GM23338 (cell line): ENCODE data around the gene GPC6. TPM values are rescaled to one million over a fixed set of nuclear protein-coding genes. Genes with fewer than 3 reads are reported as not detected.

Source experiments
- ATAC-seq: fragments of 200-7000 bp; cut with Tn5 transposase; 3 replicates; pipeline ENCODE4 v1.9.1; 2020
- DNase-seq: peaks from one replicate; pipeline ENCODE4 v3.0.0-alpha.2; 2015; ENCODE audit warnings: low spot score
- H2AFZ ChIP-seq: fragments of 200-600 bp; sonication (generic); 2 replicates; pipeline ENCODE4 v1.8.0; 2016; ENCODE audit warnings: antibody characterized with exemption, mild to moderate bottlenecking, moderate library complexity
- H3F3A ChIP-seq: fragments of 200-600 bp; sonication (generic); replicated peaks from 2 replicates; pipeline ENCODE4 v1.8.0; 2017; ENCODE audit warnings: antibody characterized with exemption, mixed run types, low read depth
- H3K27ac ChIP-seq: fragments of 200-600 bp; sonication (generic); 2 replicates; pipeline ENCODE4 v1.6.1; 2016; ENCODE audit warnings: low read depth
- H3K27me3 ChIP-seq: fragments of 200-600 bp; sonication (generic); 2 replicates; pipeline ENCODE4 v1.8.0; 2016; ENCODE audit warnings: mild to moderate bottlenecking, mixed run types, moderate library complexity; ENCODE audit not compliant: insufficient read depth
- H3K36me3 ChIP-seq: fragments of 200-600 bp; sonication (generic); 2 replicates; pipeline ENCODE4 v1.8.0; 2016; ENCODE audit warnings: mild to moderate bottlenecking; ENCODE audit not compliant: insufficient read depth
- H3K4me1 ChIP-seq: fragments of 200-600 bp; sonication (generic); 2 replicates; pipeline ENCODE4 v1.8.0; 2016; ENCODE audit warnings: mild to moderate bottlenecking, moderate library complexity; ENCODE audit not compliant: insufficient read depth
- H3K4me2 ChIP-seq: fragments of 200-600 bp; sonication (generic); 2 replicates; pipeline ENCODE4 v1.7.1; 2017; ENCODE audit warnings: mixed run types
- H3K4me3 ChIP-seq: fragments of 200-600 bp; sonication (generic); 2 replicates; pipeline ENCODE4 v1.6.1; 2016; ENCODE audit warnings: mixed run types
- H3K79me2 ChIP-seq: fragments of 200-600 bp; sonication (generic); replicated peaks from 2 replicates; pipeline ENCODE4 v1.8.0; 2017; ENCODE audit warnings: mild to moderate bottlenecking; ENCODE audit not compliant: insufficient read depth
- H3K9me2 ChIP-seq: fragments of 200-600 bp; sonication (generic); 2 replicates; pipeline ENCODE4 v1.8.0; 2017; ENCODE audit not compliant: insufficient read depth
- H4K20me1 ChIP-seq: fragments of 200-600 bp; sonication (generic); replicated peaks from 2 replicates; pipeline ENCODE4 v1.8.0; 2017; ENCODE audit warnings: mild to moderate bottlenecking; ENCODE audit not compliant: insufficient read depth
- H3K27ac Mint-ChIP-seq: 2 replicates; pipeline ENCODE4 v1.8.0; 2020; ENCODE audit warnings: inconsistent platforms, mild to moderate bottlenecking, moderate library complexity, mixed read lengths
- H3K27me3 Mint-ChIP-seq: 3 replicates; pipeline ENCODE4 v1.8.0; 2022; ENCODE audit warnings: low read depth, mild to moderate bottlenecking, moderate library complexity, mixed read lengths, inconsistent platforms; ENCODE audit not compliant: insufficient read depth, poor library complexity
- H3K36me3 Mint-ChIP-seq: 3 replicates; pipeline ENCODE4 v1.8.0; 2021; ENCODE audit warnings: low read depth, mild to moderate bottlenecking, inconsistent platforms, moderate library complexity, mixed read lengths
- H3K4me1 Mint-ChIP-seq: 3 replicates; pipeline ENCODE4 v1.8.0; 2020; ENCODE audit warnings: mild to moderate bottlenecking, inconsistent platforms, mixed read lengths
- H3K4me3 Mint-ChIP-seq: 3 replicates; pipeline ENCODE4 v1.8.0; 2021; ENCODE audit warnings: moderate library complexity, mild to moderate bottlenecking, inconsistent platforms, mixed read lengths
- H3K9me3 Mint-ChIP-seq: 3 replicates; pipeline ENCODE4 v1.8.0; 2020; ENCODE audit warnings: moderate library complexity, mild to moderate bottlenecking, inconsistent platforms, mixed read lengths
- CREB1 ChIP-seq: fragments of 250-450 bp; sonication (Bioruptor Pico); IDR thresholded peaks from 2 replicates; pipeline ENCODE4 v1.5.0; 2020; ENCODE audit warnings: low read depth, mild to moderate bottlenecking, moderate library complexity
- EZH2phosphoT487 ChIP-seq: fragments of 200-600 bp; sonication (generic); IDR thresholded peaks from one replicate; pipeline ENCODE4 v1.8.1; 2018; ENCODE audit warnings: antibody characterized with exemption; ENCODE audit not compliant: unreplicated experiment
- JUNB ChIP-seq: IDR thresholded peaks from one replicate; pipeline ENCODE4 v1.6.1; 2016; ENCODE audit warnings: antibody characterized with exemption; ENCODE audit not compliant: unreplicated experiment
- NANOG ChIP-seq: IDR thresholded peaks from 2 replicates; pipeline ENCODE4 v1.6.1; 2016; ENCODE audit warnings: antibody characterized with exemption, borderline replicate concordance
- POLR2AphosphoS5 ChIP-seq: IDR thresholded peaks from 2 replicates; pipeline ENCODE4 v1.6.1; 2016; ENCODE audit warnings: antibody characterized with exemption, low read depth
- STAT1 ChIP-seq: IDR thresholded peaks from one replicate; pipeline ENCODE4 v1.6.1; 2016; ENCODE audit warnings: antibody characterized with exemption; ENCODE audit not compliant: unreplicated experiment
- ZNF114 ChIP-seq: fragments of 250-450 bp; sonication (Bioruptor Pico); IDR thresholded peaks from 2 replicates; pipeline ENCODE4 v1.5.0; 2020; ENCODE audit warnings: mild to moderate bottlenecking, moderate library complexity
- ZNF331 ChIP-seq: fragments of 250-450 bp; sonication (Bioruptor Pico); IDR thresholded peaks from 2 replicates; pipeline ENCODE4 v1.5.0; 2020; ENCODE audit warnings: low read depth, mild to moderate bottlenecking, moderate library complexity
- polyA plus RNA-seq: library from polyadenylated mRNA; unstranded; fragments of >200 nt; fragmentation: Nextera tagmentation; extraction: Ambion mirVana; gene quantifications from 2 replicates; pipeline ENCODE4 v1.2.1, GENCODE V29; 2016
- total RNA-seq: library from RNA; depleted of rRNA; stranded (reverse); fragments of >200 nt; shearing (Covaris generic); gene quantifications from 2 replicates; pipeline ENCODE4 v1.2.3, GENCODE V29; 2014
- TF ChIP-seq, protein P1 (sequence below): IDR thresholded peaks from 2 replicates; pipeline ENCODE4 v1.6.1; 2016; ENCODE audit warnings: antibody characterized with exemption
- TF ChIP-seq, protein P2 (sequence below): fragments of 250-450 bp; sonication (Bioruptor Pico); IDR thresholded peaks from 2 replicates; pipeline ENCODE4 v1.5.0; 2020; ENCODE audit warnings: mild to moderate bottlenecking, moderate library complexity
- TF ChIP-seq, protein P3 (sequence below): IDR thresholded peaks from one replicate; pipeline ENCODE4 v1.6.1; 2018; ENCODE audit warnings: antibody characterized with exemption; ENCODE audit not compliant: unreplicated experiment

The GPC6 gene
- total and polyA plus RNA-seq, 2 experiments from 2014 or later: 6.4 to 28.6 TPM

DNA sequence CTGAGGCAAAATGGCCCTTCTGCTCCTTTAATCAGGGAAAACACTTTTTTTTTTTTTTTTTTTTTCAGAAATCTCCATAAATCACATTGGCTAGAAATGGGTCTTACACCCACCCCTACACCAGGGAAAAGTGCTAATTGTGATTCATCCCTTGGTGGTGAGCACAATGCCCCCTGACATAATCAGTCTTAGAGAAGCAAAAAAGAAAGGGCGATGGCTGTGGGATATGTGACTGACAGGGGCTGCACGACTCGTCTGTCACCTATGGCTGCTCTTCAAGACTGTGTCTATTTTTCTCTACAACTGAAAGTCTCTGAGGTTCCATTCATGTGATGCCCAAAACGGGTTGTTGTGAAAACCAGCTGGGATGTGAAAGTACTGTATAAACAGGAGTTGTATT is 3.6 kb upstream of the GPC6 start:
- Histone ChIP-seq H3K4me1 (peaks cover 33% of the 10 kb centered on the region), H3K27ac (no peak overlapping the region), H3K79me2 (peaks cover 6% of the 10 kb centered on the region), H4K20me1 (no peaks in the 10 kb centered on the region), H2AFZ (no peak overlapping the region), H3K9me2 (no peaks in the 10 kb centered on the region), H3K4me3 (no peak overlapping the region), H3K27me3 (no peaks in the 10 kb centered on the region), H3K4me2 (no peak overlapping the region), H3K36me3 (no peaks in the 10 kb centered on the region), H3F3A (no peaks in the 10 kb centered on the region)
- no peak overlapping the region for H3K4me3 Mint-ChIP-seq
- no peak overlapping the region for H3K27ac Mint-ChIP-seq
- DNase-seq (no peak), ATAC-seq (no peak)
- TF ChIP-seq, protein P1, sequence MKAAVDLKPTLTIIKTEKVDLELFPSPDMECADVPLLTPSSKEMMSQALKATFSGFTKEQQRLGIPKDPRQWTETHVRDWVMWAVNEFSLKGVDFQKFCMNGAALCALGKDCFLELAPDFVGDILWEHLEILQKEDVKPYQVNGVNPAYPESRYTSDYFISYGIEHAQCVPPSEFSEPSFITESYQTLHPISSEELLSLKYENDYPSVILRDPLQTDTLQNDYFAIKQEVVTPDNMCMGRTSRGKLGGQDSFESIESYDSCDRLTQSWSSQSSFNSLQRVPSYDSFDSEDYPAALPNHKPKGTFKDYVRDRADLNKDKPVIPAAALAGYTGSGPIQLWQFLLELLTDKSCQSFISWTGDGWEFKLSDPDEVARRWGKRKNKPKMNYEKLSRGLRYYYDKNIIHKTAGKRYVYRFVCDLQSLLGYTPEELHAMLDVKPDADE: no peak
- TF ChIP-seq NANOG: no peak
- no peak for TF ChIP-seq ZNF331 (CRISPR knock-in tag)
- TF ChIP-seq EZH2phosphoT487: no peak
- no peak for TF ChIP-seq STAT1
- TF ChIP-seq, protein P2, sequence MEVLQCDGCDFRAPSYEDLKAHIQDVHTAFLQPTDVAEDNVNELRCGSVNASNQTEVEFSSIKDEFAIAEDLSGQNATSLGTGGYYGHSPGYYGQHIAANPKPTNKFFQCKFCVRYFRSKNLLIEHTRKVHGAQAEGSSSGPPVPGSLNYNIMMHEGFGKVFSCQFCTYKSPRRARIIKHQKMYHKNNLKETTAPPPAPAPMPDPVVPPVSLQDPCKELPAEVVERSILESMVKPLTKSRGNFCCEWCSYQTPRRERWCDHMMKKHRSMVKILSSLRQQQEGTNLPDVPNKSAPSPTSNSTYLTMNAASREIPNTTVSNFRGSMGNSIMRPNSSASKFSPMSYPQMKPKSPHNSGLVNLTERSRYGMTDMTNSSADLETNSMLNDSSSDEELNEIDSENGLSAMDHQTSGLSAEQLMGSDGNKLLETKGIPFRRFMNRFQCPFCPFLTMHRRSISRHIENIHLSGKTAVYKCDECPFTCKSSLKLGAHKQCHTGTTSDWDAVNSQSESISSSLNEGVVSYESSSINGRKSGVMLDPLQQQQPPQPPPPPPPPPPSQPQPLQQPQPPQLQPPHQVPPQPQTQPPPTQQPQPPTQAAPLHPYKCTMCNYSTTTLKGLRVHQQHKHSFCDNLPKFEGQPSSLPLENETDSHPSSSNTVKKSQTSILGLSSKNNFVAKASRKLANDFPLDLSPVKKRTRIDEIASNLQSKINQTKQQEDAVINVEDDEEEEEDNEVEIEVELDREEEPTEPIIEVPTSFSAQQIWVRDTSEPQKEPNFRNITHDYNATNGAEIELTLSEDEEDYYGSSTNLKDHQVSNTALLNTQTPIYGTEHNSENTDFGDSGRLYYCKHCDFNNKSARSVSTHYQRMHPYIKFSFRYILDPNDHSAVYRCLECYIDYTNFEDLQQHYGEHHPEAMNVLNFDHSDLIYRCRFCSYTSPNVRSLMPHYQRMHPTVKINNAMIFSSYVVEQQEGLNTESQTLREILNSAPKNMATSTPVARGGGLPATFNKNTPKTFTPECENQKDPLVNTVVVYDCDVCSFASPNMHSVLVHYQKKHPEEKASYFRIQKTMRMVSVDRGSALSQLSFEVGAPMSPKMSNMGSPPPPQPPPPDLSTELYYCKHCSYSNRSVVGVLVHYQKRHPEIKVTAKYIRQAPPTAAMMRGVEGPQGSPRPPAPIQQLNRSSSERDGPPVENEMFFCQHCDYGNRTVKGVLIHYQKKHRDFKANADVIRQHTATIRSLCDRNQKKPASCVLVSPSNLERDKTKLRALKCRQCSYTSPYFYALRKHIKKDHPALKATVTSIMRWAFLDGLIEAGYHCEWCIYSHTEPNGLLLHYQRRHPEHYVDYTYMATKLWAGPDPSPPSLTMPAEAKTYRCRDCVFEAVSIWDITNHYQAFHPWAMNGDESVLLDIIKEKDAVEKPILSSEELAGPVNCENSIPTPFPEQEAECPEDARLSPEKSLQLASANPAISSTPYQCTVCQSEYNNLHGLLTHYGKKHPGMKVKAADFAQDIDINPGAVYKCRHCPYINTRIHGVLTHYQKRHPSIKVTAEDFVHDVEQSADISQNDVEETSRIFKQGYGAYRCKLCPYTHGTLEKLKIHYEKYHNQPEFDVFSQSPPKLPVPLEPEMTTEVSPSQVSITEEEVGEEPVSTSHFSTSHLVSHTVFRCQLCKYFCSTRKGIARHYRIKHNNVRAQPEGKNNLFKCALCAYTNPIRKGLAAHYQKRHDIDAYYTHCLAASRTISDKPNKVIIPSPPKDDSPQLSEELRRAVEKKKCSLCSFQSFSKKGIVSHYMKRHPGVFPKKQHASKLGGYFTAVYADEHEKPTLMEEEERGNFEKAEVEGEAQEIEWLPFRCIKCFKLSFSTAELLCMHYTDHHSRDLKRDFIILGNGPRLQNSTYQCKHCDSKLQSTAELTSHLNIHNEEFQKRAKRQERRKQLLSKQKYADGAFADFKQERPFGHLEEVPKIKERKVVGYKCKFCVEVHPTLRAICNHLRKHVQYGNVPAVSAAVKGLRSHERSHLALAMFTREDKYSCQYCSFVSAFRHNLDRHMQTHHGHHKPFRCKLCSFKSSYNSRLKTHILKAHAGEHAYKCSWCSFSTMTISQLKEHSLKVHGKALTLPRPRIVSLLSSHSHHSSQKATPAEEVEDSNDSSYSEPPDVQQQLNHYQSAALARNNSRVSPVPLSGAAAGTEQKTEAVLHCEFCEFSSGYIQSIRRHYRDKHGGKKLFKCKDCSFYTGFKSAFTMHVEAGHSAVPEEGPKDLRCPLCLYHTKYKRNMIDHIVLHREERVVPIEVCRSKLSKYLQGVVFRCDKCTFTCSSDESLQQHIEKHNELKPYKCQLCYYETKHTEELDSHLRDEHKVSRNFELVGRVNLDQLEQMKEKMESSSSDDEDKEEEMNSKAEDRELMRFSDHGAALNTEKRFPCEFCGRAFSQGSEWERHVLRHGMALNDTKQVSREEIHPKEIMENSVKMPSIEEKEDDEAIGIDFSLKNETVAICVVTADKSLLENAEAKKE (CRISPR knock-in tag): no peak
- TF ChIP-seq, protein P3, sequence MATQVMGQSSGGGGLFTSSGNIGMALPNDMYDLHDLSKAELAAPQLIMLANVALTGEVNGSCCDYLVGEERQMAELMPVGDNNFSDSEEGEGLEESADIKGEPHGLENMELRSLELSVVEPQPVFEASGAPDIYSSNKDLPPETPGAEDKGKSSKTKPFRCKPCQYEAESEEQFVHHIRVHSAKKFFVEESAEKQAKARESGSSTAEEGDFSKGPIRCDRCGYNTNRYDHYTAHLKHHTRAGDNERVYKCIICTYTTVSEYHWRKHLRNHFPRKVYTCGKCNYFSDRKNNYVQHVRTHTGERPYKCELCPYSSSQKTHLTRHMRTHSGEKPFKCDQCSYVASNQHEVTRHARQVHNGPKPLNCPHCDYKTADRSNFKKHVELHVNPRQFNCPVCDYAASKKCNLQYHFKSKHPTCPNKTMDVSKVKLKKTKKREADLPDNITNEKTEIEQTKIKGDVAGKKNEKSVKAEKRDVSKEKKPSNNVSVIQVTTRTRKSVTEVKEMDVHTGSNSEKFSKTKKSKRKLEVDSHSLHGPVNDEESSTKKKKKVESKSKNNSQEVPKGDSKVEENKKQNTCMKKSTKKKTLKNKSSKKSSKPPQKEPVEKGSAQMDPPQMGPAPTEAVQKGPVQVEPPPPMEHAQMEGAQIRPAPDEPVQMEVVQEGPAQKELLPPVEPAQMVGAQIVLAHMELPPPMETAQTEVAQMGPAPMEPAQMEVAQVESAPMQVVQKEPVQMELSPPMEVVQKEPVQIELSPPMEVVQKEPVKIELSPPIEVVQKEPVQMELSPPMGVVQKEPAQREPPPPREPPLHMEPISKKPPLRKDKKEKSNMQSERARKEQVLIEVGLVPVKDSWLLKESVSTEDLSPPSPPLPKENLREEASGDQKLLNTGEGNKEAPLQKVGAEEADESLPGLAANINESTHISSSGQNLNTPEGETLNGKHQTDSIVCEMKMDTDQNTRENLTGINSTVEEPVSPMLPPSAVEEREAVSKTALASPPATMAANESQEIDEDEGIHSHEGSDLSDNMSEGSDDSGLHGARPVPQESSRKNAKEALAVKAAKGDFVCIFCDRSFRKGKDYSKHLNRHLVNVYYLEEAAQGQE: no peak
- TF ChIP-seq ZNF114 (CRISPR knock-in tag): no peak
- no peak for TF ChIP-seq CREB1 (CRISPR knock-in tag)
- no peak for TF ChIP-seq JUNB
- no peak for TF ChIP-seq POLR2AphosphoS5
- H3K4me1 Mint-ChIP-seq: peaks cover 55% of the 10 kb centered on the region
- H3K36me3 Mint-ChIP-seq: peaks cover 5% of the 10 kb centered on the region; the same call in 2 of the 3 replicates
- H3K27me3 Mint-ChIP-seq: peaks cover 6% of the 10 kb centered on the region
- 0 out of 3 replicates have a peak, but pooled peaks cover 6% of the 10 kb centered on the region for H3K9me3 Mint-ChIP-seq
